GM13976 (cell line): ENCODE results near the gene GRK5.
"Not testable (repeated sequence)": the region's sequence is repeated elsewhere in the genome, so short reads cannot be mapped to it uniquely, and the experiment has no call there.

Source experiments
- DNase-seq: peaks from one replicate; pipeline ENCODE4 v3.0.0; 2012; ENCODE audit warnings: low spot score
- CTCF ChIP-seq: IDR thresholded peaks from 2 replicates; pipeline ENCODE4 v1.5.1; 2012; ENCODE audit warnings: borderline replicate concordance, mild to moderate bottlenecking; ENCODE audit not compliant: insufficient read depth; ENCODE audit errors: extremely low read depth, missing control alignments, control extremely low read depth
- in situ Hi-C: fragments of 300-500 bp; cut with MboI; formaldehyde crosslinking; loops from one replicate; pipeline ENCODE4 v1.12.0; 2022; ENCODE audit warnings: low sequenced_read_pairs, mixed read lengths, inconsistent platforms; ENCODE audit not compliant: unreplicated experiment

GRK5 gene

GRCh38 chr10:119166564-119166963 lies 40.8 kb upstream of the GRK5 start:
- TF ChIP-seq CTCF, result no peak
- in situ Hi-C loops, result no loop called here
- DNase-seq, result no peak

GRCh38 chr10:119167041-119167440 lies 40.3 kb upstream of the GRK5 start:
- in situ Hi-C loops, result no loop called here
- no peak for TF ChIP-seq CTCF

GRCh38 chr10:119174109-119174508 lies 33.3 kb upstream of the GRK5 start:
- TF ChIP-seq CTCF, result no peak
- DNase-seq, result no peak
- in situ Hi-C loops, result no loop called here

More at GRCh38 chr10:119167041-119167440, 40.3 kb upstream of the GRK5 start:
- DNase-seq, result no peak

GRCh38 chr10:119176166-119176565 lies 31.2 kb upstream of the GRK5 start:
- no peak for DNase-seq
- TF ChIP-seq CTCF, result no peak
- in situ Hi-C loops, result no loop called here

- in situ Hi-C loops, result no loop called here
- DNase-seq, result no peak
- TF ChIP-seq CTCF, result no peak
These were observed 29.5 kb upstream of the GRK5 start for GRCh38 chr10:119177708-119178371.

GRCh38 chr10:119178372-119179119 lies 28.8 kb upstream of the GRK5 start, which contains the start of gene PRDX3:
TSS of gene PRDX3 (minus strand) at chr10:119178812. CDS start at chr10:119178790, 22 bp downstream.
- no peak for TF ChIP-seq CTCF
- in situ Hi-C loops, result no loop called here
- peak; percentile 93 for DNase-seq

- DNase-seq, in situ Hi-C loops: not testable (repeated sequence)
These were observed 26.4 kb upstream of the GRK5 start for GRCh38 chr10:119180850-119181400.
